CD4-positive, alpha-beta T cell (primary cell): ENCODE measurements around the gene MUC13. TPM values are rescaled to one million over a fixed set of nuclear protein-coding genes. Genes with fewer than 3 reads are reported as not detected.

Experiments
- ATAC-seq: fragments of 200-7000 bp; cut with Tn5 transposase; one replicate; pipeline ENCODE4 v1.10.0; 2022; ENCODE audit warnings: mild to moderate bottlenecking; ENCODE audit not compliant: poor library complexity
- CTCF ChIA-PET: fragments of 350-600 bp; sonication (Branson Sonifier 250); formaldehyde crosslinking; loops from one replicate; lab custom pipeline; 2021; ENCODE audit warnings: antibody characterized with exemption, inconsistent platforms; lab: Charles Lee
- POLR2A ChIA-PET: fragments of 350-600 bp; sonication (Branson Sonifier 250); formaldehyde crosslinking; loops from one replicate; lab custom pipeline; 2021; ENCODE audit warnings: antibody characterized with exemption, inconsistent platforms; lab: Charles Lee
- DNase-seq, 14 experiments: peaks; one replicate each; pipeline ENCODE4 v3.0.0-alpha.2; 2013 to 2020; ENCODE audit warnings: mixed read lengths in 2 of 14
- H3K27ac ChIP-seq, 2 donors: one replicate each; pipeline versions ENCODE4 v1.5.1 to v1.7.0; 2013; ENCODE audit warnings: low read length in 2 of 2, low read depth in 1 of 2, mild to moderate bottlenecking in 1 of 2
- H3K27me3 ChIP-seq, 2 experiments: 1 replicate in 1 of 2; 2 replicates in 1 of 2; pipeline versions ENCODE4 v1.6.1 to v1.7.0; 2013; ENCODE audit warnings: low read length in 2 of 2, control low read depth in 1 of 2, mild to moderate bottlenecking in 1 of 2, moderate library complexity in 1 of 2; ENCODE audit not compliant: insufficient read depth in 2 of 2, control insufficient read depth in 1 of 2
- H3K36me3 ChIP-seq: one replicate; pipeline ENCODE4 v1.6.1; 2013; ENCODE audit warnings: low read length, control low read depth; ENCODE audit not compliant: insufficient read depth
- H3K4me1 ChIP-seq: one replicate; pipeline ENCODE4 v1.6.1; 2013; ENCODE audit warnings: low read length, control low read depth; ENCODE audit not compliant: insufficient read depth
- H3K4me3 ChIP-seq: one replicate; pipeline ENCODE4 v1.5.1; 2013; ENCODE audit warnings: mild to moderate bottlenecking, low read length, moderate library complexity
- H3K9me3 ChIP-seq, 2 experiments: 1 replicate in 1 of 2; 2 replicates in 1 of 2; pipeline versions ENCODE4 v1.6.1 to v1.7.0; 2013; ENCODE audit warnings: low read length in 2 of 2, mild to moderate bottlenecking in 2 of 2, control low read depth in 1 of 2, moderate library complexity in 1 of 2; ENCODE audit not compliant: control insufficient read depth in 1 of 2, insufficient read depth in 1 of 2
- H3K27ac Mint-ChIP-seq: one replicate; pipeline ENCODE4 v1.8.0; 2020; ENCODE audit warnings: mixed read lengths
- H3K27me3 Mint-ChIP-seq: one replicate; pipeline ENCODE4 v1.8.0; 2021; ENCODE audit warnings: mixed read lengths
- H3K36me3 Mint-ChIP-seq: one replicate; pipeline ENCODE4 v1.8.0; 2021; ENCODE audit warnings: low read depth, mixed read lengths
- H3K4me1 Mint-ChIP-seq: one replicate; pipeline ENCODE4 v1.8.0; 2021; ENCODE audit warnings: low read depth, mixed read lengths
- H3K4me3 Mint-ChIP-seq: one replicate; pipeline ENCODE4 v1.8.0; 2020; ENCODE audit warnings: mild to moderate bottlenecking, mixed read lengths
- H3K9me3 Mint-ChIP-seq: one replicate; pipeline ENCODE4 v1.8.0; 2020; ENCODE audit warnings: mixed read lengths
- CTCF ChIP-seq: fragments of 200-600 bp; IDR thresholded peaks from one replicate; pipeline ENCODE4 v1.8.0; 2022; ENCODE audit warnings: antibody characterized with exemption, mild to moderate bottlenecking
- intact Hi-C, 2 experiments: fragments of 100-400 bp; cut with DNase I in 1 of 2; cut with micrococcal nuclease in 1 of 2; formaldehyde crosslinking; loops; one replicate each; pipeline versions ENCODE4 v1.15.1 to v1.9.0; 2023 to 2025; cut with DNase I, micrococcal nuclease
- total RNA-seq, 174 experiments: library from RNA in 2 of 174; stranded (reverse) in 2 of 174; gene quantifications; one replicate each; pipeline ENCODE4 v1.2.3 and lab custom pipeline; 2021 to 2026

MUC13 gene
- total RNA-seq, 2 experiments from 2014 or later: 0.47 TPM; not detected in 1

GRCh38 chr3:124926426-124927101, 8.0 kb downstream of the MUC13 start:
- Mint-ChIP-seq H3K36me3 (no peaks in the 10 kb centered on the region), H3K27ac (no peak overlapping the region), H3K4me1 (no peaks in the 10 kb centered on the region), H3K9me3 (no peaks in the 10 kb centered on the region), H3K27me3 (peaks cover 8% of the 10 kb centered on the region), H3K4me3 (no peak overlapping the region)
- no peaks in the 10 kb centered on the region for H3K4me1 ChIP-seq
- no peaks in the 10 kb centered on the region for H3K9me3 ChIP-seq
- no peak overlapping the region for H3K27ac ChIP-seq
- ChIA-PET POLR2A (no interaction called here), CTCF (no interaction called here)
- no peak for TF ChIP-seq CTCF
- ATAC-seq (no peak), DNase-seq (no peak)
- H3K4me3 ChIP-seq: no peak overlapping the region
- intact Hi-C loops: loop anchor here in 1 of 2 experiments (5.0 kb wide), 1 partner anchor 276 kb away; no protein-coding TSS in a partner anchor
- H3K27me3 ChIP-seq: no peaks in the 10 kb centered on the region
- no peaks in the 10 kb centered on the region for H3K36me3 ChIP-seq

GRCh38 chr3:124924741-124925140, 9.8 kb downstream of the MUC13 start:
- POLR2A ChIA-PET: no interaction called here
- DNase-seq: no peak
- Mint-ChIP-seq H3K36me3 (no peaks in the 10 kb centered on the region), H3K27me3 (peaks cover 8% of the 10 kb centered on the region), H3K4me1 (no peaks in the 10 kb centered on the region), H3K9me3 (no peaks in the 10 kb centered on the region), H3K4me3 (no peak overlapping the region), H3K27ac (no peak overlapping the region)
- intact Hi-C loops: loop anchor here in 1 of 2 experiments (5.0 kb wide), 1 partner anchor 278 kb away; no protein-coding TSS in a partner anchor
- no peaks in the 10 kb centered on the region for H3K9me3 ChIP-seq
- no peaks in the 10 kb centered on the region for H3K4me1 ChIP-seq
- CTCF ChIA-PET: no interaction called here
- TF ChIP-seq CTCF: no peak
- ATAC-seq: no peak
- H3K36me3 ChIP-seq: no peaks in the 10 kb centered on the region
- no peak overlapping the region for H3K4me3 ChIP-seq
- H3K27me3 ChIP-seq: no peaks in the 10 kb centered on the region
- no peak overlapping the region for H3K27ac ChIP-seq

GRCh38 chr3:124923833-124924232, 10.7 kb downstream of the MUC13 start:
- POLR2A ChIA-PET: no interaction called here
- DNase-seq: no peak
- peaks cover 8% of the 10 kb centered on the region for H3K27me3 Mint-ChIP-seq

More at GRCh38 chr3:124923833-124924232, 10.7 kb downstream of the MUC13 start:
- Mint-ChIP-seq H3K36me3 (no peaks in the 10 kb centered on the region), H3K27ac (no peak overlapping the region), H3K4me1 (no peaks in the 10 kb centered on the region), H3K9me3 (no peaks in the 10 kb centered on the region), H3K4me3 (no peak overlapping the region)
- no peaks in the 10 kb centered on the region for H3K27me3 ChIP-seq
- no peak for ATAC-seq
- TF ChIP-seq CTCF: no peak
- H3K27ac ChIP-seq: no peak overlapping the region
- no peak overlapping the region for H3K4me3 ChIP-seq
- CTCF ChIA-PET: no interaction called here
- intact Hi-C loops: no loop called here
- no peaks in the 10 kb centered on the region for H3K4me1 ChIP-seq
- no peaks in the 10 kb centered on the region for H3K36me3 ChIP-seq
- no peaks in the 10 kb centered on the region for H3K9me3 ChIP-seq
